Astrocyte (in vitro differentiated cells and primary cell): ENCODE data around the gene SEMA3F.

Experiments used
- EZH2 ChIP-seq: IDR thresholded peaks from 2 replicates; pipeline ENCODE4 v1.6.1; 2012; ENCODE audit warnings: mild to moderate bottlenecking, low read length, inconsistent platforms; ENCODE audit not compliant: insufficient read depth
- TF ChIP-seq, protein P1 (sequence below): IDR thresholded peaks from 2 replicates; pipeline ENCODE4 v1.5.1; 2011; ENCODE audit warnings: low read depth, mild to moderate bottlenecking, inconsistent platforms, low read length, moderate library complexity; ENCODE audit not compliant: insufficient read depth

DNA sequence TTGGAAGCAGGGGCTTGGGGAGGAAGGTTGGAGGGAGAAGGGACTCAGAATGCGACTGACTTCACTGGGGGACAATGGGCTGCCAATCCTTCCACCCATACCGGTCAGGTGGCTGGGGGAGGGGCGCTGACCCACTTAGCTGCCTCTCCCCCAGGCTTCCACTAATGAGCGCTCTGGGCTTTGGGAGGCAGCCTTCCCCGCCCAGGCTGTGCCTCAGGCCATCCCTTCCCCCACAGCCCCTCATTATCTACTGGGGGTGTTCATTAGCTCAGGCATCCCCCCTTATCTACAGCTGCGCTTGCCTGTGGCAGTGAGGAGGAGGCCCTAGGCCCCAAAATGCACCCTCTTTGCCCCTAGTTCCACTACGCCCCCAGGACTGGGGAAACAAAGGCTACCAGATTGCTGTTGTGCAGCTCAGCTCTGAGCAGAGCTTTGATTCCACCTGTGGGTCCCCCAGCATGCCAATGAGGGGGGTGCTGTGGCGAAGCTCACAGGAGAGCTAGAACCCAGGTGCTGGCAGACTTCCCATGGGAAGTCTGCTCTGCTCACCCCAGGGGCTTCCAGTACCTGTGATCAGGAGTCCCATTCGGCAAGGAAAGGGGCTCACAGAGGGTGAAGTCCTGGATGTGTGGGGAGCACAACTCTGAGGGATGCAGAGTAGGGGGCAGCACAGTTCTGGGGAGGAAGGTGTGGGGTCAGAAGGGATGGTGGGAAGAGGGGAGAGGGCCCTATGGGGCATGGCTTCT, 29.4 kb upstream of the SEMA3F start:
- TF ChIP-seq, protein P1, sequence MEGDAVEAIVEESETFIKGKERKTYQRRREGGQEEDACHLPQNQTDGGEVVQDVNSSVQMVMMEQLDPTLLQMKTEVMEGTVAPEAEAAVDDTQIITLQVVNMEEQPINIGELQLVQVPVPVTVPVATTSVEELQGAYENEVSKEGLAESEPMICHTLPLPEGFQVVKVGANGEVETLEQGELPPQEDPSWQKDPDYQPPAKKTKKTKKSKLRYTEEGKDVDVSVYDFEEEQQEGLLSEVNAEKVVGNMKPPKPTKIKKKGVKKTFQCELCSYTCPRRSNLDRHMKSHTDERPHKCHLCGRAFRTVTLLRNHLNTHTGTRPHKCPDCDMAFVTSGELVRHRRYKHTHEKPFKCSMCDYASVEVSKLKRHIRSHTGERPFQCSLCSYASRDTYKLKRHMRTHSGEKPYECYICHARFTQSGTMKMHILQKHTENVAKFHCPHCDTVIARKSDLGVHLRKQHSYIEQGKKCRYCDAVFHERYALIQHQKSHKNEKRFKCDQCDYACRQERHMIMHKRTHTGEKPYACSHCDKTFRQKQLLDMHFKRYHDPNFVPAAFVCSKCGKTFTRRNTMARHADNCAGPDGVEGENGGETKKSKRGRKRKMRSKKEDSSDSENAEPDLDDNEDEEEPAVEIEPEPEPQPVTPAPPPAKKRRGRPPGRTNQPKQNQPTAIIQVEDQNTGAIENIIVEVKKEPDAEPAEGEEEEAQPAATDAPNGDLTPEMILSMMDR, result no peak
- TF ChIP-seq EZH2, result no peak
